ENCODE measurements around the gene NDUFS7.

NDUFS7 gene

GRCh38 chr19:1411255-1412191 lies 27.8 kb downstream of the NDUFS7 start:
- DNase-seq (ENCODE audit: extremely low read depth, insufficient read length) = no peak
- Histone ChIP-seq H3K36me3 (ENCODE audit: control insufficient read depth, insufficient read depth, low read length) (peaks cover 15% of the 10 kb centered on the region), H3K27me3 (replicated peaks; ENCODE audit: control insufficient read depth, insufficient read depth, low read length) (no peaks in the 10 kb centered on the region), H3K4me3 (replicated peaks; ENCODE audit: low read depth, low read length) (no peak overlapping the region)
- TF ChIP-seq, protein P1, sequence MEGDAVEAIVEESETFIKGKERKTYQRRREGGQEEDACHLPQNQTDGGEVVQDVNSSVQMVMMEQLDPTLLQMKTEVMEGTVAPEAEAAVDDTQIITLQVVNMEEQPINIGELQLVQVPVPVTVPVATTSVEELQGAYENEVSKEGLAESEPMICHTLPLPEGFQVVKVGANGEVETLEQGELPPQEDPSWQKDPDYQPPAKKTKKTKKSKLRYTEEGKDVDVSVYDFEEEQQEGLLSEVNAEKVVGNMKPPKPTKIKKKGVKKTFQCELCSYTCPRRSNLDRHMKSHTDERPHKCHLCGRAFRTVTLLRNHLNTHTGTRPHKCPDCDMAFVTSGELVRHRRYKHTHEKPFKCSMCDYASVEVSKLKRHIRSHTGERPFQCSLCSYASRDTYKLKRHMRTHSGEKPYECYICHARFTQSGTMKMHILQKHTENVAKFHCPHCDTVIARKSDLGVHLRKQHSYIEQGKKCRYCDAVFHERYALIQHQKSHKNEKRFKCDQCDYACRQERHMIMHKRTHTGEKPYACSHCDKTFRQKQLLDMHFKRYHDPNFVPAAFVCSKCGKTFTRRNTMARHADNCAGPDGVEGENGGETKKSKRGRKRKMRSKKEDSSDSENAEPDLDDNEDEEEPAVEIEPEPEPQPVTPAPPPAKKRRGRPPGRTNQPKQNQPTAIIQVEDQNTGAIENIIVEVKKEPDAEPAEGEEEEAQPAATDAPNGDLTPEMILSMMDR (IDR thresholded peaks at IDR 0.05; ENCODE audit: insufficient read depth, low read length, poor library complexity, severe bottlenecking) = no peak

GRCh38 chr19:1412323-1412923 lies 28.7 kb downstream of the NDUFS7 start:
- Histone ChIP-seq H3K36me3 (ENCODE audit: control insufficient read depth, insufficient read depth, low read length) (peaks cover 16% of the 10 kb centered on the region), H3K27me3 (replicated peaks; ENCODE audit: control insufficient read depth, insufficient read depth, low read length) (no peaks in the 10 kb centered on the region), H3K4me3 (replicated peaks; ENCODE audit: low read depth, low read length) (no peak overlapping the region)
- DNase-seq (ENCODE audit: extremely low read depth, insufficient read length) = no peak
- TF ChIP-seq, protein P1 (IDR thresholded peaks at IDR 0.05; ENCODE audit: insufficient read depth, low read length, poor library complexity, severe bottlenecking) = no peak

DNA sequence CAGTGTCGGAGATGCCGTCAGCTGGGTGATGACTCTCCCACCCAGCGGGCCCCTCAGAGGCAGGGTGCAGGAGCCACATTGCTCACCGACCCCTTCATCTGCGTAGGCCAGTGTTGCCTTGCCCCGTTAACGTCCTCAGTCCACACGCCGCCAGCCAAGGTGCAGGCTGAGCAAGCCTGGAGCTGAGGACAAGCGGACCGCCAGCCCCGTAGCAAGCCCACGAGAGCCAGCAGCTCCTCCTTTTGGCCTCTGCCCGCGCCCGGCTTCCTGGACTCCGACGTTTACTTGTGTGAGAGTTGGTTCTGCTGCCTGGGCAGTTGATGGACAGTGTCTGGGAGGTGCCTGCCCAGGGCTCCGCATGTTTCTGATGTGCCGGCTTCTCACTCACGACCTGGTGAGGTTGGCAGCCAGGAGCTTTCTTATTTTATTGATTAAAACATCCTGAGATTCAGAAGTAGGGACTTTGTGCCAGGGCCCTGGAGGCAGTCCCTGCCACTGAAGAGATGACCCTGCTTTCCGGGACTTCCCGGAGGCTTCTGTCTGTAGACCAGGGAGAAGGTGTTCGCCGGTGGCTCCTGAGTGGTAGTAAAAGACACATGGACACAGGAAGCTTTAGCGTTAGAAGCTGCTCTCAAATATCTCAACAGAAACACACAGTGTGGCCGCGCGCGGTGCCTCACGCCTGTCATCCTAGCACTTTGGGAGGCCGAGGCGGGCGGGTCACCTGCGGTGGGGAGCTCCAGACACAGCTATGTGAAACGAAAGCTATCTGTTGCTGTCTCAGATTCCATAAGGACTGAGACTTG lies 29.5 kb downstream of the NDUFS7 start:
- no peak for DNase-seq (ENCODE audit: extremely low read depth, insufficient read length)
- peaks cover 17% of the 10 kb centered on the region for H3K36me3 ChIP-seq (ENCODE audit: control insufficient read depth, insufficient read depth, low read length)
- TF ChIP-seq, protein P1 (IDR thresholded peaks at IDR 0.05; ENCODE audit: insufficient read depth, low read length, poor library complexity, severe bottlenecking) = no peak
- H3K27me3 ChIP-seq (replicated peaks; ENCODE audit: control insufficient read depth, insufficient read depth, low read length) = no peaks in the 10 kb centered on the region
- H3K4me3 ChIP-seq (replicated peaks; ENCODE audit: low read depth, low read length) = no peak overlapping the region

DNA sequence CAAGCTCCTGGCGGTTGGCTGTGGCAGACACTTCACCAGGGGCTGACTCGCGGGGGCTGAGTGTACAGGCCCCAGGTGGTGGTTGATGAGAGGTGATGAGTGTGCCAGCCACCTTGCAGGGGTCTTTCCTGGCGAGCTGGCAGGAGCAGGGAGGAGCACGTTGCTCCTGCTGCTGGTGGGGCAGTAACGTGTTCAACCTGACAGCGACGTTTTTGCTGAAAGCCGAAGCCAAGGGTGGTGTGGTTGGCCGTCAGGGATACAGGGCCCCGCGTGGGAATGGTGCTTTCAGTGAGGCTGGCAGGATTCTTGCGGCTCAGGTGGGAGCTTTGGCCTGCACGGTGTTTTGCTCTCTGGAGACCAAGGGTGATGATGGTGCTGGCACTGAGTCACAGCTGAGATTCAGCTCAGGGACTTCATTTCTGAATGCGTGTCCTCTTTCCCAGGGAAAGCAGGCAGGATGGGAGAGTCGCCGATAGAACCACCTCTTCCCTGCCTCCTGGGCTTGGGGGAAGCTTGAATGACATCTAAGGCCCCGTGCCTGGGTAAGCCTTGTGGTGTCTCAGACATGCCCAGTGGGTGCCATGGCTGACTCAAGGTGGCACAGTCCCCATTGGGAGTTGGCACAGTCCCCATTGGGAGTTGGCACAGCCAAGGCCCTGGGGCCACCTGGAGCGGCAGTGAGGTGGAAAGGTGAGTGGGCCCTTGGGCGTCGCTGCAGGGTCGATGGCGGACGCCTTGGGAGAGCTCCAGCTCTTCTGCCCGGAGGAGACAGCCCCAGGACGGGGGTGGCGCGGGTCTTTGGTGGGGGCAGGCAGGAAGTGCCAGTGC lies 32.5 kb downstream of the NDUFS7 start:
- DNase-seq (ENCODE audit: extremely low read depth, insufficient read length) = no peak
- Histone ChIP-seq H3K4me3 (replicated peaks; ENCODE audit: low read depth, low read length) (no peak overlapping the region), H3K27me3 (replicated peaks; ENCODE audit: control insufficient read depth, insufficient read depth, low read length) (no peaks in the 10 kb centered on the region), H3K36me3 (ENCODE audit: control insufficient read depth, insufficient read depth, low read length) (peaks cover 28% of the 10 kb centered on the region)
- TF ChIP-seq, protein P1 (IDR thresholded peaks at IDR 0.05; ENCODE audit: insufficient read depth, low read length, poor library complexity, severe bottlenecking) = no peak

GRCh38 chr19:1417145-1417544 lies 33.4 kb downstream of the NDUFS7 start:
- DNase-seq (ENCODE audit: extremely low read depth, insufficient read length) = no peak
- TF ChIP-seq, protein P1 (IDR thresholded peaks at IDR 0.05; ENCODE audit: insufficient read depth, low read length, poor library complexity, severe bottlenecking) = no peak
- no peak overlapping the region for H3K4me3 ChIP-seq (replicated peaks; ENCODE audit: low read depth, low read length)
- H3K27me3 ChIP-seq (replicated peaks; ENCODE audit: control insufficient read depth, insufficient read depth, low read length) = no peaks in the 10 kb centered on the region
- peaks cover 33% of the 10 kb centered on the region for H3K36me3 ChIP-seq (ENCODE audit: control insufficient read depth, insufficient read depth, low read length)

Measured in GM06990 (cell line).